ENCODE results near the gene ZSWIM5.

- TF ChIP-seq POLR2A (IDR thresholded peaks at IDR 0.05; ENCODE audit: low read depth, low read length) (no peak), TAF1 (IDR thresholded peaks at IDR 0.05; ENCODE audit: borderline replicate concordance, low read depth, low read length) (no peak)
These were observed 5.4 kb downstream of the ZSWIM5 start for GRCh38 chr1:45200906-45201500.

Data from GM12892 (cell line).